Measurements from ENCODE around the gene NELL1.

The NELL1 gene

GRCh38 chr11:21110415-21110814 is 441.0 kb downstream of the NELL1 start:
- no peak for DNase-seq (ENCODE audit: low read depth in 2 of 2)
- TF ChIP-seq CTCF (IDR thresholded peaks at IDR 0.05; ENCODE audit: low read depth, low read length): no peak
- no peak overlapping the region for H3K4me3 ChIP-seq (replicated peaks in 1 of 2; ENCODE audit: low read depth in 2 of 2, low read length in 2 of 2)

GRCh38 chr11:21113876-21114275 is 444.5 kb downstream of the NELL1 start:
- no peak overlapping the region for H3K4me3 ChIP-seq (replicated peaks in 1 of 2; ENCODE audit: low read depth in 2 of 2, low read length in 2 of 2)
- no peak for DNase-seq (ENCODE audit: low read depth in 2 of 2)
- no peak for TF ChIP-seq CTCF (IDR thresholded peaks at IDR 0.05; ENCODE audit: low read depth, low read length)

GRCh38 chr11:21116009-21116408 is 446.6 kb downstream of the NELL1 start:
- DNase-seq (ENCODE audit: low read depth in 2 of 2): no peak
- no peak overlapping the region for H3K4me3 ChIP-seq (replicated peaks in 1 of 2; ENCODE audit: low read depth in 2 of 2, low read length in 2 of 2)
- no peak for TF ChIP-seq CTCF (IDR thresholded peaks at IDR 0.05; ENCODE audit: low read depth, low read length)

- no peak for TF ChIP-seq CTCF (IDR thresholded peaks at IDR 0.05; ENCODE audit: low read depth, low read length)
- no peak overlapping the region for H3K4me3 ChIP-seq (replicated peaks in 1 of 2; ENCODE audit: low read depth in 2 of 2, low read length in 2 of 2)
- DNase-seq (ENCODE audit: low read depth in 2 of 2): no peak
Measured at GRCh38 chr11:21119411-21119810, 450.0 kb downstream of the NELL1 start.

- H3K4me3 ChIP-seq (replicated peaks in 1 of 2; ENCODE audit: low read depth in 2 of 2, low read length in 2 of 2): no peak overlapping the region
- no peak for DNase-seq (ENCODE audit: low read depth in 2 of 2)
- TF ChIP-seq CTCF (IDR thresholded peaks at IDR 0.05; ENCODE audit: low read depth, low read length): no peak
Measured at GRCh38 chr11:21121991-21122390, 452.6 kb downstream of the NELL1 start.

GRCh38 chr11:21122523-21122922 is 453.1 kb downstream of the NELL1 start:
- no peak for DNase-seq (ENCODE audit: low read depth in 2 of 2)

More at GRCh38 chr11:21122523-21122922, 453.1 kb downstream of the NELL1 start:
- no peak for TF ChIP-seq CTCF (IDR thresholded peaks at IDR 0.05; ENCODE audit: low read depth, low read length)
- no peak overlapping the region for H3K4me3 ChIP-seq (replicated peaks in 1 of 2; ENCODE audit: low read depth in 2 of 2, low read length in 2 of 2)

Measured in cardiac fibroblast (primary cell).